Fibroblast of lung (primary cell): ENCODE results near the gene TMPRSS5. TPM values are rescaled to one million over a fixed set of nuclear protein-coding genes. Genes with fewer than 3 reads are reported as not detected.
"Not testable (repeated sequence)": the region's sequence is repeated elsewhere in the genome, so short reads cannot be mapped to it uniquely, and the experiment has no call there.

Source experiments
- DNase-seq, 2 donors: peaks; one replicate each; pipeline versions ENCODE4 v3.0.0 to v3.0.0-alpha.2; 2010; ENCODE audit warnings: low read depth in 2 of 2
- H2AFZ ChIP-seq: 2 replicates; pipeline ENCODE4 v1.5.1; 2012; ENCODE audit warnings: low read length, control low read depth, inconsistent platforms
- H3K27ac ChIP-seq: 2 replicates; pipeline ENCODE4 v1.5.1; 2011; ENCODE audit warnings: low read length, control low read depth; ENCODE audit not compliant: insufficient read depth
- H3K27me3 ChIP-seq: 2 replicates; pipeline ENCODE4 v1.5.1; 2011; ENCODE audit warnings: mild to moderate bottlenecking, low read length; ENCODE audit not compliant: control insufficient read depth, insufficient read depth
- H3K36me3 ChIP-seq: 2 replicates; pipeline ENCODE4 v1.5.1; 2011; ENCODE audit warnings: low read length; ENCODE audit not compliant: control insufficient read depth, insufficient read depth
- H3K4me1 ChIP-seq: 2 replicates; pipeline ENCODE4 v1.5.1; 2011; ENCODE audit warnings: low read length; ENCODE audit not compliant: control insufficient read depth, insufficient read depth; ENCODE audit errors: extremely low read depth
- H3K4me2 ChIP-seq: 2 replicates; pipeline ENCODE4 v1.5.1; 2011; ENCODE audit warnings: low read length, control low read depth; ENCODE audit not compliant: insufficient read depth; ENCODE audit errors: extremely low read depth
- H3K4me3 ChIP-seq, 4 experiments: fragments of 200-600 bp in 1 of 4; sonication (generic) in 1 of 4; replicated peaks in 1 of 4; 2 replicates each; pipeline ENCODE4 v1.5.1; 2011 to 2016; ENCODE audit warnings: low read length in 4 of 4, low read depth in 3 of 4, mild to moderate bottlenecking in 3 of 4, control low read depth in 2 of 4, inconsistent platforms in 1 of 4, mixed read lengths in 1 of 4; ENCODE audit not compliant: insufficient read depth in 1 of 4; ENCODE audit errors: control extremely low read depth in 1 of 4
- H3K79me2 ChIP-seq: 2 replicates; pipeline ENCODE4 v1.5.1; 2012; ENCODE audit warnings: mild to moderate bottlenecking, low read length, inconsistent platforms; ENCODE audit not compliant: control insufficient read depth, insufficient read depth
- H3K9ac ChIP-seq: 2 replicates; pipeline ENCODE4 v1.5.1; 2011; ENCODE audit warnings: mild to moderate bottlenecking, low read length, control low read depth; ENCODE audit not compliant: insufficient read depth
- H3K9me3 ChIP-seq: 2 replicates; pipeline ENCODE4 v1.5.1; 2012; ENCODE audit warnings: low read depth, low read length; ENCODE audit not compliant: control insufficient read depth, insufficient read depth
- H4K20me1 ChIP-seq: 2 replicates; pipeline ENCODE4 v1.5.1; 2011; ENCODE audit warnings: low read length; ENCODE audit not compliant: control insufficient read depth, insufficient read depth; ENCODE audit errors: extremely low read depth
- EZH2 ChIP-seq: IDR thresholded peaks from 2 replicates; pipeline ENCODE4 v1.5.1; 2012; ENCODE audit warnings: low read length, control low read depth, mild to moderate bottlenecking; ENCODE audit errors: missing control alignments
- polyA plus RNA-seq, 2 donors: library from polyadenylated mRNA; depleted of rRNA in 1 of 2; stranded (reverse) in 1 of 2; unstranded in 1 of 2; fragments of >200 nt; gene quantifications; 2 replicates each; pipeline ENCODE4 v1.2.1, GENCODE V29; 2011 to 2012; ENCODE audit warnings: missing spikeins in 1 of 2
- total RNA-seq: library from RNA; depleted of rRNA; stranded (reverse); fragments of >200 nt; gene quantifications from 2 replicates; pipeline ENCODE4 v1.2.1, GENCODE V29; 2014
- TF ChIP-seq, protein P1 (sequence below), 2 donors: IDR thresholded peaks in 1 of 2; conservative IDR thresholded peaks in 1 of 2; 1 replicate in 1 of 2; 2 replicates in 1 of 2; pipeline ENCODE4 v1.5.1; 2011 to 2012; ENCODE audit warnings: low read length in 2 of 2, control low read depth in 1 of 2, inconsistent platforms in 1 of 2, low read depth in 1 of 2, mild to moderate bottlenecking in 1 of 2

TMPRSS5 gene
- total and polyA plus RNA-seq, 2 donors (not counting 1 experiment from before 2014, with no cell fraction given) = 0.08 to 0.17 TPM

DNA sequence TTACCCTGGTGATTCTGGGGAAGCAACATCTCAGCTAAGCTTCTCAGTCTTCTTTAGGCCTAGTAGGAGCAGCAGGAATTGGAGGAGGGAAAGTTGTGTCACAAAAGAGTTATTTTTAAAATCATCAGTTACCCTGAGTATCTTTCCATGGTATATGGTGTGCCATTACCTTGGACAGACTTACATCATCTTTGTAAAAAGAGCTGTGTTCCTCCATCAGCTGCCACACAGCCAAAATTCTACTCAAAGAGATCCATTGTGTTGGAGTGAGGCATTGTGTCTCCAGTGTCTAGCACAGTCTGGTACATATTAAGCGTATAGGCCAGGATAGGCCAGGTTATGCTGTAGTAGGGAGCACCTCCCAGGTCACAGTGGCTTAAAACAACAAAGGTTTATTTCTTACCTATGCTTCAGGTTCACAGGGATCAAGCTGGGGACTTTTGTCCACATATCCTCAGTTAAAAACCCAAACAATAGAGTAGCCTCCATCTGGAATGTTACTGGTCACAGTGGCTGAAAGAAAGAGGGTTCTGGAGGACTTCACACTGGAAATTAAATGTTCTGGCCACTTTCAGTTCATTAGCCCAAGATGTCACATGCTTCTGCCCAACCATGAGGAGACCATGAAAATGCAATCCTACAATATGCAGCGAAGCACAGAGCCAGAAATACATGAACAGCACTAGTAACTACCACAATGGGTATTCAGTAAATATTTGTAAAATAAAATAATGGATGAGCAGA, 9.9 kb upstream of the TMPRSS5 start:
- TF ChIP-seq EZH2 = no peak
- TF ChIP-seq, protein P1, sequence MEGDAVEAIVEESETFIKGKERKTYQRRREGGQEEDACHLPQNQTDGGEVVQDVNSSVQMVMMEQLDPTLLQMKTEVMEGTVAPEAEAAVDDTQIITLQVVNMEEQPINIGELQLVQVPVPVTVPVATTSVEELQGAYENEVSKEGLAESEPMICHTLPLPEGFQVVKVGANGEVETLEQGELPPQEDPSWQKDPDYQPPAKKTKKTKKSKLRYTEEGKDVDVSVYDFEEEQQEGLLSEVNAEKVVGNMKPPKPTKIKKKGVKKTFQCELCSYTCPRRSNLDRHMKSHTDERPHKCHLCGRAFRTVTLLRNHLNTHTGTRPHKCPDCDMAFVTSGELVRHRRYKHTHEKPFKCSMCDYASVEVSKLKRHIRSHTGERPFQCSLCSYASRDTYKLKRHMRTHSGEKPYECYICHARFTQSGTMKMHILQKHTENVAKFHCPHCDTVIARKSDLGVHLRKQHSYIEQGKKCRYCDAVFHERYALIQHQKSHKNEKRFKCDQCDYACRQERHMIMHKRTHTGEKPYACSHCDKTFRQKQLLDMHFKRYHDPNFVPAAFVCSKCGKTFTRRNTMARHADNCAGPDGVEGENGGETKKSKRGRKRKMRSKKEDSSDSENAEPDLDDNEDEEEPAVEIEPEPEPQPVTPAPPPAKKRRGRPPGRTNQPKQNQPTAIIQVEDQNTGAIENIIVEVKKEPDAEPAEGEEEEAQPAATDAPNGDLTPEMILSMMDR (conservative IDR thresholded peaks at IDR 0.05 in 1 of 2, IDR thresholded peaks at IDR 0.05 in 1 of 2; ENCODE audit: low read depth in 1 of 2, low read length in 2 of 2) = no peak
- no peaks in the 10 kb centered on the region for H3K27me3 ChIP-seq
- no peak overlapping the region for H3K4me3 ChIP-seq
- H2AFZ ChIP-seq = no peak overlapping the region
- no peaks in the 10 kb centered on the region for H4K20me1 ChIP-seq
- no peak overlapping the region for H3K27ac ChIP-seq
- no peaks in the 10 kb centered on the region for H3K79me2 ChIP-seq
- H3K9ac ChIP-seq = no peak overlapping the region
- H3K4me1 ChIP-seq = no peaks in the 10 kb centered on the region
- no peak overlapping the region for H3K4me2 ChIP-seq
- DNase-seq = no peak
- no peaks in the 10 kb centered on the region for H3K9me3 ChIP-seq
- H3K36me3 ChIP-seq = no peaks in the 10 kb centered on the region

DNA sequence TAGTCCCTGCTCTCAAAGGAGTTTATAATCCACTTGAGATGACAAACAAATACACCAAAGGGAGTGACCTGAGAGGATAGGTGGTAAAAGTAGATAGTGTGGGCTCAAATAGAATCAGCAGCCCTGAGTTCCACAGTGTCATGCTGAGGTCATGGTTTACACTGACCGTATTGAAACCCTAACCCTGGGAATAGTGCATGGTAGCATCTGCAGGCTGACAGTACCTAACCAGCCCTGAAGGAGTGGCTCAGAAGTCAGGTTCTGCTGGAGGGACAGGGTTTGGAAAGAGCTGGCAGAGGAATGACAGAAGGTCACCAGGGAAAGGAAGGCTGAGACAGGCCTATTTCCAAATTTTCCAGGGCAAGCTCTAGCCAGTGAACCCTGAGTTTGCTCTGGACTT, 9.2 kb upstream of the TMPRSS5 start:
- Histone ChIP-seq H3K36me3 (no peaks in the 10 kb centered on the region), H4K20me1 (no peaks in the 10 kb centered on the region), H3K27me3 (no peaks in the 10 kb centered on the region), H3K27ac (no peak overlapping the region), H3K9me3 (no peaks in the 10 kb centered on the region), H3K79me2 (no peaks in the 10 kb centered on the region), H3K4me3 (no peak overlapping the region), H3K9ac (no peak overlapping the region), H3K4me2 (no peak overlapping the region), H2AFZ (no peak overlapping the region), H3K4me1 (no peaks in the 10 kb centered on the region)
- DNase-seq = no peak
- TF ChIP-seq, protein P1 (conservative IDR thresholded peaks at IDR 0.05 in 1 of 2, IDR thresholded peaks at IDR 0.05 in 1 of 2; ENCODE audit: low read depth in 1 of 2, low read length in 2 of 2) = no peak
- TF ChIP-seq EZH2 = no peak

DNA sequence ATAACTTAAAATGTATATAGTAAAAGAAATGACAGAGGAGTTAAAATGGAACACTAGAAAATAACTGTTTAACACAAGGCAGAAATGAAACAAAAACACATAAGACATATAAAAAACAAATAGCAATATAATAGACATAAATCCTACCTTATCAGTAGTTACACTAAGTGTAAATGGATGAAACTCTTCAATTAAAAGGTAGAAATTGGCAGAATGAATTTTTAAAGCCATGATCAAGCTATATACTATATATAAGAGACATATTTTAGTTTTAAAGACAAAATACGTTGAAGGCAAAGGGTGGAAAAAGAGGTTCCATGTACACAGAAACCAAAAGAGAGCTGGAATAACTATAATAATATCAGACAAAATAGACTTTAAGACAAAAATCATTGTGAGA, 4.9 kb upstream of the TMPRSS5 start:
- no peak for DNase-seq
- no peaks in the 10 kb centered on the region for H3K36me3 ChIP-seq
- H3K4me2 ChIP-seq = no peak overlapping the region
- no peak overlapping the region for H2AFZ ChIP-seq
- H3K9ac ChIP-seq = no peak overlapping the region
- no peaks in the 10 kb centered on the region for H3K79me2 ChIP-seq
- H3K9me3 ChIP-seq = no peaks in the 10 kb centered on the region
- H3K4me3 ChIP-seq = no peak overlapping the region
- no peaks in the 10 kb centered on the region for H4K20me1 ChIP-seq
- H3K27me3 ChIP-seq = no peaks in the 10 kb centered on the region
- no peak overlapping the region for H3K27ac ChIP-seq
- no peaks in the 10 kb centered on the region for H3K4me1 ChIP-seq
- no peak for TF ChIP-seq EZH2
- TF ChIP-seq, protein P1 (conservative IDR thresholded peaks at IDR 0.05 in 1 of 2, IDR thresholded peaks at IDR 0.05 in 1 of 2; ENCODE audit: low read depth in 1 of 2, low read length in 2 of 2) = no peak

DNA sequence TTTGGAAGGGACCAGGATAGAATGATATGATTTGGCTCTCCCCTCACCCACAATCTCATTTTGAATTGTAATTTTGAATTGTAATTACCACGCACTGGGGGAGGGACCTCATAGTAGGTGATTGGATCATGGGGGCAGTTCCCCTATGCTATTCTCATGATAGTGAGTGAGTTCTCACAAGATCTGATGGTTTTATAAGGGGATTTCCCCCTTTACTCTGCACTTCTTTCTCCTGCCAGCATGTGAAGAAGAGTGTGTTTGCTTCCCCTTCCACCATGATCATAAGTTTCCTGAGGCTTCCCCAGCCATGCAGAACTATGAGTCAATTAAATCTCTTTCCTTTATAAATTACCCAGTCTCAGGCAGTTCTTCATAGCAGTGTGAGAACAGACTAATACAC, 2.6 kb downstream of the TMPRSS5 start:
- H3K4me1 ChIP-seq, DNase-seq, H4K20me1 ChIP-seq, H3K4me3 ChIP-seq, H2AFZ ChIP-seq, H3K9ac ChIP-seq, H3K27me3 ChIP-seq, H3K36me3 ChIP-seq, H3K9me3 ChIP-seq, H3K79me2 ChIP-seq, H3K4me2 ChIP-seq, H3K27ac ChIP-seq: not testable (repeated sequence)
